HepG2 (cell line): ENCODE measurements around the gene EIF3A. TPM values are rescaled to one million over a fixed set of nuclear protein-coding genes. Genes with fewer than 3 reads are reported as not detected.
A peak's percentile ranks its signal among the peaks of the same experiment; 100 is the strongest.

Experiments used
- GATA4 ChIP-seq: sonication (generic); IDR thresholded peaks from 2 replicates; pipeline ENCODE4 v1.6.1; 2016; ENCODE audit warnings: antibody characterized with exemption, low read depth, borderline replicate concordance
- KDM4B ChIP-seq: sonication (generic); formaldehyde crosslinking; IDR thresholded peaks from 2 replicates; pipeline ENCODE4 v1.4.0; 2020; ENCODE audit warnings: missing genetic modification reagents
- KDM6A ChIP-seq: IDR thresholded peaks from 2 replicates; pipeline ENCODE4 v1.6.1; 2016; ENCODE audit warnings: low read depth
- KLF15 ChIP-seq: sonication (generic); formaldehyde crosslinking; IDR thresholded peaks from 2 replicates; pipeline ENCODE4 v1.8.1; 2023; ENCODE audit warnings: borderline replicate concordance, mild to moderate bottlenecking, inconsistent platforms, missing genetic modification reagents, mixed read lengths
- PITX1 ChIP-seq: sonication (generic); formaldehyde crosslinking; IDR thresholded peaks from 2 replicates; pipeline ENCODE4 v1.5.1; 2020; ENCODE audit warnings: mild to moderate bottlenecking, missing genetic modification reagents
- ZBTB1 ChIP-seq: sonication (generic); formaldehyde crosslinking; IDR thresholded peaks from 2 replicates; pipeline ENCODE4 v1.4.0; 2020; ENCODE audit warnings: missing genetic modification reagents, borderline replicate concordance
- ZNF382 ChIP-seq: sonication (generic); formaldehyde crosslinking; IDR thresholded peaks from 2 replicates; pipeline ENCODE4 v1.5.0; 2020; ENCODE audit warnings: missing genetic modification reagents, mild to moderate bottlenecking, borderline replicate concordance
- ZNF543 ChIP-seq: sonication (generic); formaldehyde crosslinking; IDR thresholded peaks from 2 replicates; pipeline ENCODE4 v1.4.0; 2020; ENCODE audit warnings: mild to moderate bottlenecking, missing genetic modification reagents
- ZNF563 ChIP-seq: sonication (generic); formaldehyde crosslinking; IDR thresholded peaks from 2 replicates; pipeline ENCODE4 v1.8.0; 2022; ENCODE audit warnings: mild to moderate bottlenecking, moderate library complexity, missing genetic modification reagents
- ZNF629 ChIP-seq: sonication (generic); formaldehyde crosslinking; conservative IDR thresholded peaks from 2 replicates; pipeline ENCODE4 v1.5.0; 2020; ENCODE audit warnings: missing genetic modification reagents
- polyA plus RNA-seq, 8 experiments: library from polyadenylated mRNA; depleted of rRNA in 3 of 8; stranded (reverse) in 7 of 8; unstranded in 1 of 8; fragments of >200 nt; fragmentation: Illumina TruSeq in 4 of 8; extraction: Trizol in 4 of 8; gene quantifications; 2 replicates each; pipeline versions ENCODE4 v1.2.1 to v1.2.3, GENCODE V29; 2011 to 2016; ENCODE audit warnings: low read depth in 4 of 8, missing spikeins in 1 of 8, mixed read lengths in 1 of 8; ENCODE audit not compliant: insufficient read depth in 1 of 8
- total RNA-seq, 5 experiments: library from RNA; depleted of rRNA; stranded (reverse); fragments of >200 nt; fragmentation: Illumina TruSeq; extraction: Trizol; gene quantifications; 2 replicates each; pipeline ENCODE4 v1.2.3, GENCODE V29; 2016; ENCODE audit warnings: low read depth in 1 of 5
- TF ChIP-seq, protein P1 (sequence below): sonication (generic); formaldehyde crosslinking; conservative IDR thresholded peaks from 2 replicates; pipeline ENCODE4 v1.5.0; 2020; ENCODE audit warnings: missing genetic modification reagents
- TF ChIP-seq, protein P2 (sequence below): sonication (generic); formaldehyde crosslinking; IDR thresholded peaks from 2 replicates; pipeline ENCODE4 v1.4.0; 2020; ENCODE audit warnings: mild to moderate bottlenecking, missing genetic modification reagents
- TF ChIP-seq, protein P3 (sequence below): sonication (generic); formaldehyde crosslinking; IDR thresholded peaks from 2 replicates; pipeline ENCODE4 v1.5.0; 2020; ENCODE audit warnings: mild to moderate bottlenecking, missing genetic modification reagents
- TF ChIP-seq, protein P4 (sequence below): sonication (generic); formaldehyde crosslinking; IDR thresholded peaks from 2 replicates; pipeline ENCODE4 v1.4.0; 2020; ENCODE audit warnings: missing genetic modification reagents, borderline replicate concordance
- TF ChIP-seq, protein P5 (sequence below): sonication (generic); formaldehyde crosslinking; IDR thresholded peaks from 2 replicates; pipeline ENCODE4 v1.5.0; 2020; ENCODE audit warnings: missing genetic modification reagents
- TF ChIP-seq, protein P6 (sequence below): sonication (generic); formaldehyde crosslinking; IDR thresholded peaks from 2 replicates; pipeline ENCODE4 v1.4.0; 2020; ENCODE audit warnings: missing genetic modification reagents
- TF ChIP-seq, protein P7 (sequence below): sonication (generic); formaldehyde crosslinking; IDR thresholded peaks from 2 replicates; pipeline ENCODE4 v1.4.0; 2020; ENCODE audit warnings: mild to moderate bottlenecking, missing genetic modification reagents

The EIF3A gene
- total and polyA plus RNA-seq, 2 of the 13 experiments (the other 11 are each of a cell fraction or from before 2014, with no cell fraction given) = 25.6 to 117 TPM

DNA sequence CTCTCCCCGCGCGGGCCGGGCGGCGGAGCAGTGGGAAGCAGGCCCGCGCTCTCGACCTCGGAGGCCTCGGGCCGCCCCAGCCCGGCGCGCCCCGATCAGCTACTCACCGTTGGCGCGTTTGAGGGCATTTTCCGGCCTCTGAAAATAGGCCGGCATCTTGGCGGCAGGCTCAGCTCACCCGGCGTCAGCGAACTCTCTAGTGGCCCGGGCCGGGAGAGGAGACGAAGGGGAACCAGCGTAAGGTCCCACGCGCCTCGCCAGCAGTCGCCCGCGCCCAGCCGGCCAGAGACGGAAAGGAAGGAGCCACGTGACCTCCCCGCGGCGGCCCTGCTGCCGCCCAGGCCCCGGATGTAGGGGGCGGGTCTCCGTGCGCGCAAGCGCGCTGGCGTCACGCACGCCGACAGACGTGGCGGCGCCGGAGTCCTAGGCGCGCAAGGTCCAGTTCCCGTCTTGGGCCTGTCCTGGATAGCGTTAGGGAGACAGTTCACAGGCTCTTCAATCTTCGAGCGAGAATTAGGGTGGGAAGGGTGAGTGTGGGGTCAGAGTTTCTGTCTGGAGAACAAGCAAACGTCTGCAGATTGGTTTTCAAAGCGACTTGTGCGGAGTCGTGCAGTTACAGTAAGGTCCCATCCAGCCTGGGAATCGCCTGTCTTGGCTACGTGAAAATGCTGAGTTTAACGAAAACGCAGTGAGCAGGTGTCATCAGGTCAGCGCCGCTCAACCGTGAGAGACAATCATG lies at the start of gene EIF3A (continued):
- TF ChIP-seq KLF15 (CRISPR knock-in tag) (no peak), ZNF629 (no peak; the same call in 1 of the 2 replicates), KDM6A (CRISPR knock-in tag) (no peak), ZNF382 (no peak), GATA4 (peak; percentile 87), ZNF563 (peak; percentile 87), KDM4B (CRISPR knock-in tag) (no peak), PITX1 (no peak; the same call in 1 of the 2 replicates), ZNF543 (CRISPR knock-in tag) (no peak), ZBTB1 (CRISPR knock-in tag) (no peak)
- TF ChIP-seq, protein P1, sequence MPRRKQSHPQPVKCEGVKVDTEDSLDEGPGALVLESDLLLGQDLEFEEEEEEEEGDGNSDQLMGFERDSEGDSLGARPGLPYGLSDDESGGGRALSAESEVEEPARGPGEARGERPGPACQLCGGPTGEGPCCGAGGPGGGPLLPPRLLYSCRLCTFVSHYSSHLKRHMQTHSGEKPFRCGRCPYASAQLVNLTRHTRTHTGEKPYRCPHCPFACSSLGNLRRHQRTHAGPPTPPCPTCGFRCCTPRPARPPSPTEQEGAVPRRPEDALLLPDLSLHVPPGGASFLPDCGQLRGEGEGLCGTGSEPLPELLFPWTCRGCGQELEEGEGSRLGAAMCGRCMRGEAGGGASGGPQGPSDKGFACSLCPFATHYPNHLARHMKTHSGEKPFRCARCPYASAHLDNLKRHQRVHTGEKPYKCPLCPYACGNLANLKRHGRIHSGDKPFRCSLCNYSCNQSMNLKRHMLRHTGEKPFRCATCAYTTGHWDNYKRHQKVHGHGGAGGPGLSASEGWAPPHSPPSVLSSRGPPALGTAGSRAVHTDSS (CRISPR knock-in tag) = 0 out of 2 replicates have a peak, but pooled peaks have one; percentile 27
- TF ChIP-seq, protein P2, sequence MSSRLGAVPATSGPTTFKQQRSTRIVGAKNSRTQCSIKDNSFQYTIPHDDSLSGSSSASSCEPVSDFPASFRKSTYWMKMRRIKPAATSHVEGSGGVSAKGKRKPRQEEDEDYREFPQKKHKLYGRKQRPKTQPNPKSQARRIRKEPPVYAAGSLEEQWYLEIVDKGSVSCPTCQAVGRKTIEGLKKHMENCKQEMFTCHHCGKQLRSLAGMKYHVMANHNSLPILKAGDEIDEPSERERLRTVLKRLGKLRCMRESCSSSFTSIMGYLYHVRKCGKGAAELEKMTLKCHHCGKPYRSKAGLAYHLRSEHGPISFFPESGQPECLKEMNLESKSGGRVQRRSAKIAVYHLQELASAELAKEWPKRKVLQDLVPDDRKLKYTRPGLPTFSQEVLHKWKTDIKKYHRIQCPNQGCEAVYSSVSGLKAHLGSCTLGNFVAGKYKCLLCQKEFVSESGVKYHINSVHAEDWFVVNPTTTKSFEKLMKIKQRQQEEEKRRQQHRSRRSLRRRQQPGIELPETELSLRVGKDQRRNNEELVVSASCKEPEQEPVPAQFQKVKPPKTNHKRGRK = no peak
- TF ChIP-seq, protein P3, sequence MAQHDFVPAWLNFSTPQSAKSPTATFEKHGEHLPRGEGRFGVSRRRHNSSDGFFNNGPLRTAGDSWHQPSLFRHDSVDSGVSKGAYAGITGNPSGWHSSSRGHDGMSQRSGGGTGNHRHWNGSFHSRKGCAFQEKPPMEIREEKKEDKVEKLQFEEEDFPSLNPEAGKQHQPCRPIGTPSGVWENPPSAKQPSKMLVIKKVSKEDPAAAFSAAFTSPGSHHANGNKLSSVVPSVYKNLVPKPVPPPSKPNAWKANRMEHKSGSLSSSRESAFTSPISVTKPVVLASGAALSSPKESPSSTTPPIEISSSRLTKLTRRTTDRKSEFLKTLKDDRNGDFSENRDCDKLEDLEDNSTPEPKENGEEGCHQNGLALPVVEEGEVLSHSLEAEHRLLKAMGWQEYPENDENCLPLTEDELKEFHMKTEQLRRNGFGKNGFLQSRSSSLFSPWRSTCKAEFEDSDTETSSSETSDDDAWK = no peak
- TF ChIP-seq, protein P4, sequence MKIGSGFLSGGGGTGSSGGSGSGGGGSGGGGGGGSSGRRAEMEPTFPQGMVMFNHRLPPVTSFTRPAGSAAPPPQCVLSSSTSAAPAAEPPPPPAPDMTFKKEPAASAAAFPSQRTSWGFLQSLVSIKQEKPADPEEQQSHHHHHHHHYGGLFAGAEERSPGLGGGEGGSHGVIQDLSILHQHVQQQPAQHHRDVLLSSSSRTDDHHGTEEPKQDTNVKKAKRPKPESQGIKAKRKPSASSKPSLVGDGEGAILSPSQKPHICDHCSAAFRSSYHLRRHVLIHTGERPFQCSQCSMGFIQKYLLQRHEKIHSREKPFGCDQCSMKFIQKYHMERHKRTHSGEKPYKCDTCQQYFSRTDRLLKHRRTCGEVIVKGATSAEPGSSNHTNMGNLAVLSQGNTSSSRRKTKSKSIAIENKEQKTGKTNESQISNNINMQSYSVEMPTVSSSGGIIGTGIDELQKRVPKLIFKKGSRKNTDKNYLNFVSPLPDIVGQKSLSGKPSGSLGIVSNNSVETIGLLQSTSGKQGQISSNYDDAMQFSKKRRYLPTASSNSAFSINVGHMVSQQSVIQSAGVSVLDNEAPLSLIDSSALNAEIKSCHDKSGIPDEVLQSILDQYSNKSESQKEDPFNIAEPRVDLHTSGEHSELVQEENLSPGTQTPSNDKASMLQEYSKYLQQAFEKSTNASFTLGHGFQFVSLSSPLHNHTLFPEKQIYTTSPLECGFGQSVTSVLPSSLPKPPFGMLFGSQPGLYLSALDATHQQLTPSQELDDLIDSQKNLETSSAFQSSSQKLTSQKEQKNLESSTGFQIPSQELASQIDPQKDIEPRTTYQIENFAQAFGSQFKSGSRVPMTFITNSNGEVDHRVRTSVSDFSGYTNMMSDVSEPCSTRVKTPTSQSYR = peak; percentile 49; the same call in 1 of the 2 replicates
- TF ChIP-seq, protein P5, sequence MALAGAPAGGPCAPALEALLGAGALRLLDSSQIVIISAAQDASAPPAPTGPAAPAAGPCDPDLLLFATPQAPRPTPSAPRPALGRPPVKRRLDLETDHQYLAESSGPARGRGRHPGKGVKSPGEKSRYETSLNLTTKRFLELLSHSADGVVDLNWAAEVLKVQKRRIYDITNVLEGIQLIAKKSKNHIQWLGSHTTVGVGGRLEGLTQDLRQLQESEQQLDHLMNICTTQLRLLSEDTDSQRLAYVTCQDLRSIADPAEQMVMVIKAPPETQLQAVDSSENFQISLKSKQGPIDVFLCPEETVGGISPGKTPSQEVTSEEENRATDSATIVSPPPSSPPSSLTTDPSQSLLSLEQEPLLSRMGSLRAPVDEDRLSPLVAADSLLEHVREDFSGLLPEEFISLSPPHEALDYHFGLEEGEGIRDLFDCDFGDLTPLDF = peak; percentile 73
- TF ChIP-seq, protein P6, sequence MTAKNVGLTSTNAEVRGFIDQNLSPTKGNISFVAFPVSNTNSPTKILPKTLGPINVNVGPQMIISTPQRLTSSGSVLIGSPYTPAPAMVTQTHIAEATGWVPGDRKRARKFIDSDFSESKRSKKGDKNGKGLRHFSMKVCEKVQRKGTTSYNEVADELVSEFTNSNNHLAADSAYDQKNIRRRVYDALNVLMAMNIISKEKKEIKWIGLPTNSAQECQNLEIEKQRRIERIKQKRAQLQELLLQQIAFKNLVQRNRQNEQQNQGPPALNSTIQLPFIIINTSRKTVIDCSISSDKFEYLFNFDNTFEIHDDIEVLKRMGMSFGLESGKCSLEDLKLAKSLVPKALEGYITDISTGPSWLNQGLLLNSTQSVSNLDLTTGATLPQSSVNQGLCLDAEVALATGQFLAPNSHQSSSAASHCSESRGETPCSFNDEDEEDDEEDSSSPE (CRISPR knock-in tag) = peak; percentile 87
- TF ChIP-seq, protein P7, sequence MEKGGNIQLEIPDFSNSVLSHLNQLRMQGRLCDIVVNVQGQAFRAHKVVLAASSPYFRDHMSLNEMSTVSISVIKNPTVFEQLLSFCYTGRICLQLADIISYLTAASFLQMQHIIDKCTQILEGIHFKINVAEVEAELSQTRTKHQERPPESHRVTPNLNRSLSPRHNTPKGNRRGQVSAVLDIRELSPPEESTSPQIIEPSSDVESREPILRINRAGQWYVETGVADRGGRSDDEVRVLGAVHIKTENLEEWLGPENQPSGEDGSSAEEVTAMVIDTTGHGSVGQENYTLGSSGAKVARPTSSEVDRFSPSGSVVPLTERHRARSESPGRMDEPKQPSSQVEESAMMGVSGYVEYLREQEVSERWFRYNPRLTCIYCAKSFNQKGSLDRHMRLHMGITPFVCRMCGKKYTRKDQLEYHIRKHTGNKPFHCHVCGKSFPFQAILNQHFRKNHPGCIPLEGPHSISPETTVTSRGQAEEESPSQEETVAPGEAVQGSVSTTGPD (CRISPR knock-in tag) = no peak
